ENCODE measurements around the gene OSBPL7.
"Not testable (repeated sequence)": the region's sequence is repeated elsewhere in the genome, so short reads cannot be mapped to it uniquely, and the experiment has no call there.

The OSBPL7 gene

GRCh38 chr17:47804461-47804860, 17.1 kb downstream of the OSBPL7 start:
- no peak for DNase-seq

- no peak for DNase-seq
These were observed 17.8 kb downstream of the OSBPL7 start for GRCh38 chr17:47803751-47804150.

GRCh38 chr17:47803201-47803600, 18.4 kb downstream of the OSBPL7 start:
- no peak for DNase-seq

- peak; percentile 76 for DNase-seq
These were observed 19.1 kb downstream of the OSBPL7 start for GRCh38 chr17:47802341-47803022.

GRCh38 chr17:47801906-47802305, 19.7 kb downstream of the OSBPL7 start:
- no peak for DNase-seq

- DNase-seq, result no peak
These were observed 20.3 kb downstream of the OSBPL7 start for GRCh38 chr17:47801176-47801765.

- DNase-seq, result no peak
These were observed 20.9 kb downstream of the OSBPL7 start for GRCh38 chr17:47800686-47801085.

- DNase-seq, result no peak
These were observed 23.8 kb downstream of the OSBPL7 start for GRCh38 chr17:47797797-47798196.

- DNase-seq, result no peak
These were observed 28.6 kb downstream of the OSBPL7 start for GRCh38 chr17:47792979-47793378.

GRCh38 chr17:47792457-47792856, 29.1 kb downstream of the OSBPL7 start:
- DNase-seq, result no peak

- no peak for DNase-seq
These were observed 30.6 kb downstream of the OSBPL7 start for GRCh38 chr17:47791025-47791424.

- DNase-seq, result peak; percentile 78
These were observed 31.7 kb downstream of the OSBPL7 start for GRCh38 chr17:47789611-47790561.

GRCh38 chr17:47785538-47786123, 36.0 kb downstream of the OSBPL7 start:
- peak; percentile 39 for DNase-seq

- DNase-seq, result no peak
These were observed 40.2 kb downstream of the OSBPL7 start for GRCh38 chr17:47781397-47781796.

- DNase-seq, result no peak
These were observed 43.4 kb downstream of the OSBPL7 start for GRCh38 chr17:47778184-47778635.

- DNase-seq, result peak; percentile 43
These were observed 45.0 kb downstream of the OSBPL7 start for GRCh38 chr17:47776330-47777197.

GRCh38 chr17:47774987-47775580, 46.5 kb downstream of the OSBPL7 start:
- no peak for DNase-seq

- DNase-seq, result no peak
These were observed 47.3 kb downstream of the OSBPL7 start for GRCh38 chr17:47774331-47774730.

GRCh38 chr17:47773649-47774048, 47.9 kb downstream of the OSBPL7 start:
- DNase-seq, result not testable (repeated sequence)

- no peak for DNase-seq
These were observed 57.5 kb downstream of the OSBPL7 start for GRCh38 chr17:47763913-47764582.

- no peak for DNase-seq
These were observed 58.9 kb downstream of the OSBPL7 start for GRCh38 chr17:47762728-47763127.
